ENCODE measurements around the gene KIZ. TPM values are rescaled to one million over a fixed set of nuclear protein-coding genes. Genes with fewer than 3 reads are reported as not detected.
A peak's percentile ranks its signal among the peaks of the same experiment; 100 is the strongest.

The KIZ gene
- total RNA-seq, 1 experiment from 2014 or later = 13.4 TPM

- ATAC-seq = no peak
- Histone ChIP-seq H3F3A (ENCODE audit: low read length, unreplicated experiment) (no peaks in the 10 kb centered on the region), H3K9me3 (ENCODE audit: low read length) (peaks cover 2% of the 10 kb centered on the region; the same call in 1 of the 2 replicates), H3K4me1 (ENCODE audit: insufficient read depth, low read length) (peaks cover 7% of the 10 kb centered on the region; the same call in 1 of the 2 replicates), H4K20me1 (ENCODE audit: low read length) (no peaks in the 10 kb centered on the region), H3K4me2 (ENCODE audit: low read length) (no peak overlapping the region), H3K9me2 (replicated peaks; ENCODE audit: low read length) (no peaks in the 10 kb centered on the region), H3K27ac (ENCODE audit: low read length) (no peak overlapping the region), H3K9ac (ENCODE audit: low read length) (no peak overlapping the region), H3K27me3 (ENCODE audit: low read length) (no peaks in the 10 kb centered on the region), H3K36me3 (ENCODE audit: low read depth, low read length) (no peaks in the 10 kb centered on the region), H3K4me3 (ENCODE audit: low read length) (no peak overlapping the region), H3K79me2 (ENCODE audit: low read length) (no peaks in the 10 kb centered on the region), H2AFZ (ENCODE audit: low read length) (no peak overlapping the region)
- intact Hi-C loops (cut with micrococcal nuclease) = no loop called here
- DNase-seq = no peak
- TF ChIP-seq EZH2phosphoT487 (IDR thresholded peaks at IDR 0.05; ENCODE audit: borderline replicate concordance, low read length) (no peak), EZH2 (IDR thresholded peaks at IDR 0.05; ENCODE audit: low read length, unreplicated experiment) (no peak)
- TF ChIP-seq, protein P1, sequence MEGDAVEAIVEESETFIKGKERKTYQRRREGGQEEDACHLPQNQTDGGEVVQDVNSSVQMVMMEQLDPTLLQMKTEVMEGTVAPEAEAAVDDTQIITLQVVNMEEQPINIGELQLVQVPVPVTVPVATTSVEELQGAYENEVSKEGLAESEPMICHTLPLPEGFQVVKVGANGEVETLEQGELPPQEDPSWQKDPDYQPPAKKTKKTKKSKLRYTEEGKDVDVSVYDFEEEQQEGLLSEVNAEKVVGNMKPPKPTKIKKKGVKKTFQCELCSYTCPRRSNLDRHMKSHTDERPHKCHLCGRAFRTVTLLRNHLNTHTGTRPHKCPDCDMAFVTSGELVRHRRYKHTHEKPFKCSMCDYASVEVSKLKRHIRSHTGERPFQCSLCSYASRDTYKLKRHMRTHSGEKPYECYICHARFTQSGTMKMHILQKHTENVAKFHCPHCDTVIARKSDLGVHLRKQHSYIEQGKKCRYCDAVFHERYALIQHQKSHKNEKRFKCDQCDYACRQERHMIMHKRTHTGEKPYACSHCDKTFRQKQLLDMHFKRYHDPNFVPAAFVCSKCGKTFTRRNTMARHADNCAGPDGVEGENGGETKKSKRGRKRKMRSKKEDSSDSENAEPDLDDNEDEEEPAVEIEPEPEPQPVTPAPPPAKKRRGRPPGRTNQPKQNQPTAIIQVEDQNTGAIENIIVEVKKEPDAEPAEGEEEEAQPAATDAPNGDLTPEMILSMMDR (conservative IDR thresholded peaks at IDR 0.05; ENCODE audit: low read depth, low read length) = no peak
- ChIA-PET POLR2A (ENCODE audit: unreplicated experiment) (no interaction called here), CTCF (no interaction called here)
- BruUV-seq (replicated peaks) = no TSS peak
Measured at GRCh38 chr20:21172626-21173025, 46.7 kb downstream of the KIZ start.

GRCh38 chr20:21173485-21173884 is 47.6 kb downstream of the KIZ start:
- Histone ChIP-seq H3K9me3 (ENCODE audit: low read length) (peaks cover 6% of the 10 kb centered on the region; the same call in 1 of the 2 replicates), H3K9ac (ENCODE audit: low read length) (no peak overlapping the region), H3K36me3 (ENCODE audit: low read depth, low read length) (no peaks in the 10 kb centered on the region), H3K4me2 (ENCODE audit: low read length) (no peak overlapping the region), H3K4me3 (ENCODE audit: low read length) (no peak overlapping the region), H3K79me2 (ENCODE audit: low read length) (no peaks in the 10 kb centered on the region), H3K27me3 (ENCODE audit: low read length) (no peaks in the 10 kb centered on the region), H3K4me1 (ENCODE audit: insufficient read depth, low read length) (peaks cover 7% of the 10 kb centered on the region; the same call in 1 of the 2 replicates), H3K27ac (ENCODE audit: low read length) (no peak overlapping the region), H3K9me2 (replicated peaks; ENCODE audit: low read length) (no peaks in the 10 kb centered on the region), H2AFZ (ENCODE audit: low read length) (no peak overlapping the region), H4K20me1 (ENCODE audit: low read length) (no peaks in the 10 kb centered on the region), H3F3A (ENCODE audit: low read length, unreplicated experiment) (no peaks in the 10 kb centered on the region)
- TF ChIP-seq EZH2phosphoT487 (IDR thresholded peaks at IDR 0.05; ENCODE audit: borderline replicate concordance, low read length) (no peak), EZH2 (IDR thresholded peaks at IDR 0.05; ENCODE audit: low read length, unreplicated experiment) (no peak)
- TF ChIP-seq, protein P1 (conservative IDR thresholded peaks at IDR 0.05; ENCODE audit: low read depth, low read length) = no peak
- intact Hi-C loops (cut with micrococcal nuclease) = no loop called here
- ChIA-PET CTCF (no interaction called here), POLR2A (ENCODE audit: unreplicated experiment) (no interaction called here)
- no TSS peak for BruUV-seq (replicated peaks)
- DNase-seq (peak; percentile 46), ATAC-seq (peak; percentile 63)

- ChIA-PET POLR2A (ENCODE audit: unreplicated experiment) (interaction anchor here (0.7 kb wide), 1 partner anchor 8 kb away, joined by 5 read pairs; no protein-coding TSS in a partner anchor), CTCF (no interaction called here)
- Histone ChIP-seq H3K79me2 (ENCODE audit: low read length) (no peaks in the 10 kb centered on the region), H3F3A (ENCODE audit: low read length, unreplicated experiment) (no peaks in the 10 kb centered on the region), H3K4me1 (ENCODE audit: insufficient read depth, low read length) (peaks cover 7% of the 10 kb centered on the region; the same call in 1 of the 2 replicates), H3K9ac (ENCODE audit: low read length) (no peak overlapping the region), H2AFZ (ENCODE audit: low read length) (no peak overlapping the region), H3K4me3 (ENCODE audit: low read length) (no peak overlapping the region), H3K27ac (ENCODE audit: low read length) (no peak overlapping the region), H3K27me3 (ENCODE audit: low read length) (no peaks in the 10 kb centered on the region), H3K9me2 (replicated peaks; ENCODE audit: low read length) (no peaks in the 10 kb centered on the region), H3K36me3 (ENCODE audit: low read depth, low read length) (no peaks in the 10 kb centered on the region), H3K4me2 (ENCODE audit: low read length) (no peak overlapping the region), H4K20me1 (ENCODE audit: low read length) (no peaks in the 10 kb centered on the region), H3K9me3 (ENCODE audit: low read length) (peaks cover 6% of the 10 kb centered on the region; the same call in 1 of the 2 replicates)
- no peak for ATAC-seq
- no peak for TF ChIP-seq EZH2phosphoT487 (IDR thresholded peaks at IDR 0.05; ENCODE audit: borderline replicate concordance, low read length)
- TF ChIP-seq, protein P1 (conservative IDR thresholded peaks at IDR 0.05; ENCODE audit: low read depth, low read length) = no peak
- TF ChIP-seq EZH2 (IDR thresholded peaks at IDR 0.05; ENCODE audit: low read length, unreplicated experiment) = no peak
- BruUV-seq (replicated peaks) = no TSS peak
- no peak for DNase-seq
- intact Hi-C loops (cut with micrococcal nuclease) = no loop called here
Measured at GRCh38 chr20:21174516-21175239, 48.8 kb downstream of the KIZ start.
